ENCODE results near the gene TSPO.

GRCh38 chr22:43176090-43176489 lies 24.7 kb downstream of the TSPO start:
- no peak for TF ChIP-seq CTCF (IDR thresholded peaks at IDR 0.05)
- no peak for TF ChIP-seq ZFX (IDR thresholded peaks at IDR 0.05; ENCODE audit: borderline replicate concordance)

Measured in 22Rv1 (cell line).